Stimulated activated CD8-positive, alpha-beta memory T cell treated with anti-CD3 and anti-CD28 coated beads, Interleukin-15, amount 100 ng/mL, for 48 hours (primary cell): ENCODE data around the gene CDH12.
"Not testable (repeated sequence)": the region's sequence is repeated elsewhere in the genome, so short reads cannot be mapped to it uniquely, and the experiment has no call there.

ENCODE experiments used
- DNase-seq, 2 donors: peaks; one replicate each; pipeline ENCODE4 v3.0.0-alpha.2; 2020; ENCODE audit warnings: low read depth in 2 of 2

The CDH12 gene

GRCh38 chr5:22293147-22293546 is 560.0 kb downstream of the CDH12 start:
- no peak for DNase-seq

DNA sequence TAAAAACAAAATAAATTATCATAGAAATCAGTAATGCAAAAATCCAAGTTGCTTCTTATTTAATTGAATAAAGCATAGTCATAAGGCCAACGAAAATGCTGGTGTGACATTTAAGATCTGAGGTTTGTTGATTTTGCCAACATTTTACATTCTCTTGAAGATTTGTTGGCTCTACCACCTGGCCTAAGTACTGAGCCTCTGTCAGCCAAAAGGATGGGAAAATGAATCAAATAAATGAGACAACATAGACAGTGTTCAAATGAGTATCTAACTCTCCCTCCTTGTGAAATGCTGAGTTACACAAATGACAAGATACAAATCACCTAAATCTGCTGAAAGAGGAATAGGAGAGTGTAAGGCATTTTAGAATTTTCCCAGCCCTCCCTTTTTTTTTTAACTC is 575.0 kb downstream of the CDH12 start:
- no peak for DNase-seq

- DNase-seq, result no peak
Observed at GRCh38 chr5:22277006-22277405, 576.1 kb downstream of the CDH12 start.

GRCh38 chr5:22265855-22266254 is 587.3 kb downstream of the CDH12 start:
- not testable (repeated sequence) for DNase-seq

DNA sequence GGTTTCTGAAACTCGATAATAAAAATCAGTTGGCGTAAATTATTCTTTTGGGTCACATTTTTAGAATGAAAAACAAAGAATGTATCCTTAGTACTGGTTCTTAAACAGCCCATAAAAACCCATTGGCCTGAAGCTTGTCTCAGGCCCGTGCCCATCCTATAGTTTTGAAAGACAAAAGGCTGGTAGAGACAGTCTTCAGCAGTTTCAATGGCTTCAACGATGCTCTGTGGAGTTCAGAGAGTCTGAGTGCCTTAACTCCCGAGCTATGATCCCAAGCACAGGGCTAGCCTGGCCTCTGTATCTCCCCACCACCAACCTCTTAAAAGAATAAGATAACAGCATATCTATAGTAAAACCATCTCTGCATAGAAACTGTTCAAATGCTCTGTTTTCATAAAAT is 595.0 kb downstream of the CDH12 start:
- DNase-seq, result no peak

DNA sequence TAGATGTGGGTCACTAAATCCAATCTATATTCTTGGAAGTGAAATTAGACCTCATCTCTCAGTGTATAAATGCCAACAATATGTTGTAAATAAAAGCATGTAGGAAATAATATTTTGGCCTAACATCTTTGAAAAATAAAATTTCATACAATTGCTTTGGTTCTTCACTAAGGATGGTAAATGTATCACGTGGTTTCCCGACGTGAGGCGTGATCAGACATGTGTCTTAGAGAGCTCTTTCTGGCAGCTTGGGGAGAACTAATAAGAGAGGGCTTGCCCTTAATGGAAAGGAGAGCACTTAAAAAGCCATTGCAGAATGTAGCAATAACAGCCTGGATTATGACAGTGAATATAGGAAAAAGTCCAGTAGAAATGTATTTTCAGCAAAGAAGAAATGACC is 602.6 kb downstream of the CDH12 start:
- no peak for DNase-seq

GRCh38 chr5:22249209-22249729 is 603.9 kb downstream of the CDH12 start:
- DNase-seq, result no peak

DNA sequence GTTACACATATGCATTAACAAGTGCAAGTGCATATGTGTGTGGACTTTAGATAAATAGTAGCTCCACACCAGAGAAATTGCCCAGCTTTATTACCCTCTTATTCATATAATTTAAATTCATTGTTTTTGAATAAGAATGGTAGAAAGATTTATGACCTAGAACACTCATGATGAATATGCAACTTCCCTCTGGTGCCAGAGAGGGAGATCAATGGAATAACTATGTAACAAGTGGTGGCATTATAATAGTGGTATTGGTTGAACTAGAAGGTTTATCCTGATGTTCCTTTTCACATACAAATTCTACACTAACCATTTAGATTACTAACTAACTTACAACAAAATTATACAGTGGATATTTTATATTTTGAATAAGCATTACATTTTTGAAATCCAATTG is 607.4 kb downstream of the CDH12 start:
- no peak for DNase-seq

- DNase-seq, result no peak
Observed at GRCh38 chr5:22242532-22242931, 610.6 kb downstream of the CDH12 start.

GRCh38 chr5:22238047-22238446 is 615.1 kb downstream of the CDH12 start:
- DNase-seq, result no peak

DNA sequence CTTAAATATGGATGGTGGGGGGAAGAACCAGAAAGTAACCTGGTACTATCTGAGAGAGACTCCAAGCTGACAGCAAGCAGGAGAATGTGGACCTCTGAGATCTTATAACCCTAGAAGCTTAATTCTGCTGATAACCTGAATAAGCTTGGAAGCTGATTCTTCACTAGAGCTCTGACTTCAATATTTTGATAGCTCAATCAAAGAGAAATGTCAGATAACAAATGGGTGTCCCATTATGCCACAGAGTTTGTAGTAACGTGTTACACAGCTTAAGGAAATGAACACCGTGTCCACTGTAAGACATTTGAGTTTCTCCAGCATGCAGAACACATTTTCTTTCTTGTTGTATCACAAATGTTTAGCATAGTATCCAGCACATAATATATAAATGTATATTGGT is 626.7 kb downstream of the CDH12 start:
- DNase-seq, result no peak

DNA sequence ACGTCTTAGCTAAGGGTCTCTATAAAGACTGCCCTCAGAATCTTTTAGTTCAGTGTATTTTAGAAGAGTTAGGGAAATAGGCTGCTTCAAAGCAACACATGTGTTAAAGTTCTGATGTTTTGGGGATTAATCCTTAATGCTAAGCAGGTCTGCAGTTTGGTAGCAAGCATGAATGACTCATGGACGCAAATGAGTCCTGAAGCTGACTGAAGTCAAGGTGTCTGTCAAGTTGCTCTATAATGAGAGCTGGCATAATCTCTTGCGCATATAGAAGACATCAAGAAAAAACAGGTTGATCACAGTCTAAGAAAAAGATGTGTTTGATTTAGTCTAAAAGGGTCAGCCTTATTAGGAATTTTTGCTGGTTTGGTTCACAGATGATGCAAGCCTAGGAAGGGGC is 630.1 kb downstream of the CDH12 start:
- DNase-seq, result no peak

DNA sequence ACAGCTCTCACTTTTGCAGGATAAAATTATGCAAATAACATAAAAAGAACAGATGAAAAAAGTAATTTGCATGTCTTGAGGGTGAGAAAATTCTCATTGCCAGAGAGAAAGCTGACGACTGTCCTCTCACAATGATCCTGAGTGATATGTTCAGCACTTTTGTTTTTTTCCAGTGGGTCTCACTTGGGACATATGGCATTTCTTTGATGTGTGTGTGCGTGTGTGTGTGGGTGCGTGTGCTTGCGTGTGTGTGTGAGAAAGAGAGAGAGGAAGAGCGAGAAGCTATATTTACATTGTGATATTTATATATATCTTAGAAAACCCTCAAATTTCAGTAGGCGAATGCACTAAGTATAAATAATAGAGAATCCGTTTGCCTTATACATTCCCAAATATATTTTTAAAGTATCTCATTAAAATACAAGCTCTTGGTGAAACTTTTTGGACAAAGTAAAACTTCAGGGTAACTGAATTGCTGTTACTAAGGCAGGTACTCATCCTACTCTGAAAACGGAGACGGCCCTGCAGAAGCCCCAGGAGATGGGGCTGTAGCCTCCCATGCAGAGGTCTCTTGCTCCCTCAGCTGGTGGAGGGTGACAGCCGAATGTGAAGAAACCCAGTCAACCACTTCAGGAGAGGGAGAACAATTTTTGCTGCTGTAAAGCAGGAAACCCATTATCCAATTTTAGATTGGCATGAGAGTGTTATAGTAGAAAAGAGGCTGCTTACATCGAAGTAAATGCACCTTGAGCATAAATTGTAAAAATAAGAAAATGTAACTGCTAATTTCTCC is 639.2 kb downstream of the CDH12 start:
- not testable (repeated sequence) for DNase-seq

- DNase-seq, result not testable (repeated sequence)
Observed at GRCh38 chr5:22212254-22212991, 640.7 kb downstream of the CDH12 start.

GRCh38 chr5:22208463-22208862 is 644.7 kb downstream of the CDH12 start:
- not testable (repeated sequence) for DNase-seq

DNA sequence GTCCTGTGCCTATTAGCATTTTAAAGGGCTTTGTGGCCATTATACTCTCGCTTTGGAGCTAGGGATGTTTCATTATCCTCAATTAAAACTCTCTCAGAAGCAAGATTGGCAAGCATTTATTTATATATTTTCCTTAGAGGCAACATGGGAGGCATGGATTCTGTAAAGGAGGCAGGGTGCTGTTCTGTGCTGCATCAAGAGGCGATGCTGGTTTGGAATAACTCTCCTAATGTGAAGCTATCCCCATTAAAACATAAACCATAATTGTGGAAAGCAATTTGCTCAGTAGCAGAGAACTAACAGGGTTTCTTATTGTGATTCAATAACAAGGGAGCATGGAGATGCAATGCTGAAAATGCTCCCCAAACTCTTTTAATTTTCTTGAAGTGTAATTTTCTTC is 664.5 kb downstream of the CDH12 start:
- DNase-seq, result not testable (repeated sequence)

GRCh38 chr5:22187632-22188228 is 665.4 kb downstream of the CDH12 start:
- not testable (repeated sequence) for DNase-seq

- not testable (repeated sequence) for DNase-seq
Observed at GRCh38 chr5:22169226-22169625, 683.9 kb downstream of the CDH12 start.

- not testable (repeated sequence) for DNase-seq
Observed at GRCh38 chr5:22168704-22169103, 684.4 kb downstream of the CDH12 start.

DNA sequence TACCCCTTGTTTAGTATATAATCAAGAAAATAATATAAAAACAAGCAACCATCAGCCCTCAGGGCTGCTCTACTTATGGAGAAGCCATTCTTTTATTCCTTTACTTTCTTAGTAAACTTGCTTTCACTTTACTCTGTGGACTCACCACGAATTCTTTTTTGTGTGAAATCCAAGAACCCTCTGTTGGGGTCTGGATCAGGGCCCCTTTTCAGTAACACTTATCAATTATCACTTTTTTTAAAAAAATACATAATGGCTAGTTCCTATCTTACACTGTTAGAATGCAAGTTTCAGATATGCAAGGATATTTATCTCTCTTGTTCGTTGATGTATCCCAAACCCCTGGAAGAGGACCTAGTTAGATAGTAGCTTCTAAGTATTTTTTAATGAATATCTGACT is 687.2 kb downstream of the CDH12 start:
- DNase-seq, result not testable (repeated sequence)

- not testable (repeated sequence) for DNase-seq
Observed at GRCh38 chr5:22164910-22165748, 688.0 kb downstream of the CDH12 start.

DNA sequence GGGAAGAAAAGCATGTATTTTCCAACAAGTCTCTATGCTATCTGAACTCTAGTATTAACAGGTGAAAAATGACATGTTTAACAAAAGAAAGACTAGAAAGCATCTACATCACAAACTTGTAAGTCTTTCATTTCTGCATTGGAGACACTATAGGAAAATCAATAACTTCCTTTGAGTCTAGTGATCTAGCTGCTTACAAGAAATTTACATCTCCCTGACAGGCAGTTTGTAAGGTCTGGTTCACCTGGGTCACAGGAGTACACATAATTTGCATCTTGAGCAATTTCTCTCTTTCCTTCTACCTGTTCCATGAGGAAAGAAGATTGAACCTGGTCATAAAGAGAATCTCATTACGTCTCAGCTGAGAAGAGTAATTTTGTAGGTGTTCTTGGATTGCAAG is 696.2 kb downstream of the CDH12 start:
- DNase-seq, result not testable (repeated sequence)
